Measurements from ENCODE around the gene DLAT. TPM values are rescaled to one million over a fixed set of nuclear protein-coding genes. Genes with fewer than 3 reads are reported as not detected.
A peak's percentile ranks its signal among the peaks of the same experiment; 100 is the strongest.
"Not testable (repeated sequence)": the region's sequence is repeated elsewhere in the genome, so short reads cannot be mapped to it uniquely, and the experiment has no call there.

The DLAT gene
- total RNA-seq, 2 experiments from 2014 or later: 34.7 to 43.6 TPM

DNA sequence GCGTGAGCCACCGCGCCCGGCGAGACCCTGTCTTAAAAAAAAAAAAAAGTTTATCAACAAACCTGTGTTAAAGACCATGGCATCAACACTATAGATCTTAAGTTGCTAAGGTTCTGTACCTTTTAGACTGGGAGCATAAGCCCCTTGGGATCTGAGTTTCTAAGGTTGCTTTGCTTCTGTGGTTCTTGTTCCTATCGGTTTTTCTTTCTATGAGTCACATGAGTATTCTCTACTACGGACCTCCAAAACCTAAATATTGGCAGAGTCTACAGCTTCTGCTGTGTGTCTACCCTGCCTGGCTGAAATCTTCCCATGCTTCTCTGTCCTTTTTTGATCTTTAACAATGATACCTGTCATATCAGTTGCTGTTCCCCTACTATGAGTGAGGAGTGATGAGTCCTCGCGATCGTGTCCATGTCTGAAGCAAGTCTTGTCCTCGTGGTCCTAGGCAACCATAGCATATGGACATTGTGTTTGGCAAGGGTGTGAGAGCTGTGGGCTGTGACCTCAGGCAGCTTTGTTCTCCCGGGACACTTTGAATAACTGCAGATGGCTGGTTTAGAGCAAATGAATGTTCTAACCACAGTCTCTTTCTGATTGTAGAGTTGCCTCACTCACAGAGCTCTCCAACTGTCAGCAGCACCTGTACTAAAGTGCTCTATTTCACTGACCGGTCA, 9.0 kb upstream of the DLAT start:
- ATAC-seq (no peak), DNase-seq (no peak)
- Mint-ChIP-seq H3K36me3 (peaks cover 14% of the 10 kb centered on the region), H3K4me3 (no peak overlapping the region), H3K27me3 (no peaks in the 10 kb centered on the region), H3K4me1 (no peaks in the 10 kb centered on the region), H3K27ac (no peak overlapping the region), H3K9me3 (ENCODE audit: low read depth) (no peaks in the 10 kb centered on the region)
- CTCF ChIA-PET: interaction anchor here (1.1 kb wide), 1 partner anchor 35 kb away, joined by 3 read pairs; no protein-coding TSS in a partner anchor

DNA sequence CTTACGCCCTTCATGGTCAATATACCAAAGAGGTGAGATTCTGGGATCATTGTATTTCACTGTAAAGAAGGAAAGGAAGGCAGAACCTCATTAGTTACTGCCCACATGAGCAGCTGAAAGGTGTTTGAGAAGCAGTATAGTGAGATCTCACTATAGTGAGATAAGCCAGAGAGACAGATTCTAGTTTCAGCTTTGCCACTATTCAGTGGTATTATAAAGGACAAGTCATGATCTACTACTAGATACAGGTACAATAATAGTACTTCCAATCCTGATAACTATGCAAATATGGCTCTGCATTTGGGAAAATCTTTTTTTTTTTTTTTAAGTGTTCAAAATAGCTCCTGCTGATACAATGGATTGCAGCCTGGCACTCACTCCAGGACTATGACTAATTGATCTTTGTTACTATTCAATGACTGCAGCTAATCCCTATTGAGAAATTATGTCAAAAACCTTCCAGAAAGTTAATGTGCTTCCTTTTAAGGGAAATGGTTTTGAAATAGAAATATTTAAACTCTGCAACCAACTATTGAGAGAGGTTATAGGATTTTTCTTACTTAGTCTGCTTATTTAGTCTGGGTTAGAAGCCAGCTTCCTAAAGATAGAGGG, 8.3 kb upstream of the DLAT start:
- Mint-ChIP-seq H3K36me3 (peaks cover 14% of the 10 kb centered on the region), H3K4me1 (no peaks in the 10 kb centered on the region), H3K27me3 (no peaks in the 10 kb centered on the region), H3K9me3 (ENCODE audit: low read depth) (no peaks in the 10 kb centered on the region), H3K4me3 (no peak overlapping the region), H3K27ac (no peak overlapping the region)
- no peak for ATAC-seq
- CTCF ChIA-PET: interaction anchor here (1.1 kb wide), 1 partner anchor 35 kb away, joined by 3 read pairs; no protein-coding TSS in a partner anchor
- DNase-seq: no peak

DNA sequence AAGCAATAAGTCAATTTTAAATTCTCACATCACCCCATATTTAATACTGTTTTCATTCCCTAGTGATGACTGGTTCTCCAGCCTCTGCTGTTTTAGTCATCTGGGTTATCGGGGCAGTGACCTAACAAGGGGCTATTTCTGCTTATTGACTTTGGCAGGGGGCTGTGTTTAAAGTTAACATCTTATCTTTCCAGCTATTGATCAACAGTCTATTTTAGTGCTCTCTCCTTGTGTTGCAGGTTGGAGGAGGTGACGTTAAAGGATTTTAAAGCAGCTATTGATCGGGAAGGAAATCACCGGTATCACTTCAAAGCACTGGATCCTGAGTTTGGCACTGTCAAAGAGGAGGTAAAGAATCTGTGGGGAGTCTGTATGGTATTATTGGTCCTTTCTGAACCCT, 7.7 kb upstream of the DLAT start:
- ATAC-seq: no peak
- Mint-ChIP-seq H3K36me3 (peaks cover 14% of the 10 kb centered on the region), H3K9me3 (ENCODE audit: low read depth) (no peaks in the 10 kb centered on the region), H3K4me1 (no peaks in the 10 kb centered on the region), H3K4me3 (no peak overlapping the region), H3K27me3 (no peaks in the 10 kb centered on the region), H3K27ac (no peak overlapping the region)
- no peak for DNase-seq
- CTCF ChIA-PET: no interaction called here

DNA sequence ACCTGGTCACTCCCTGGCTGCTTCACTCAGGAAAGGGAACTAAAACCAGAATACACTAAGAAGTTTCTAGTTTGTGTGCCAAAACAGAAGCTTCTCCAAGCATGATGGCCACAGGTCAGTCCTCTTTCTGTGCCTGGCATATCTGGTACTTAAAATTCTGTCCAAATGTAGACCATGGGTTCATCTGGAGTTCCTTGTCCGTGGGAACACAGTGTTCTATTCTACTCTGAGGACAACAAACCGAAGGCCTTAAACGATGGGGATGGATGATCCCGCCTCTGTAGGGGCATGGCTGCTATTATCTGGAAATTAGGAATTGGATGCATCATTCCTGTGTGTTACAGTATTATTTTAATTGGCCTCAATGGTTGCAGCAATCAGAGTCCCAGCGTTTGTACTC, 6.1 kb upstream of the DLAT start:
- DNase-seq (no peak), ATAC-seq (no peak)
- Mint-ChIP-seq H3K4me1 (peaks cover 8% of the 10 kb centered on the region), H3K9me3 (ENCODE audit: low read depth) (no peaks in the 10 kb centered on the region), H3K36me3 (peaks cover 14% of the 10 kb centered on the region), H3K27me3 (no peaks in the 10 kb centered on the region), H3K4me3 (no peak overlapping the region), H3K27ac (no peak overlapping the region)
- CTCF ChIA-PET: interaction anchor here (1.0 kb wide), 1 partner anchor 37 kb away, joined by 3 read pairs; no protein-coding TSS in a partner anchor

DNA sequence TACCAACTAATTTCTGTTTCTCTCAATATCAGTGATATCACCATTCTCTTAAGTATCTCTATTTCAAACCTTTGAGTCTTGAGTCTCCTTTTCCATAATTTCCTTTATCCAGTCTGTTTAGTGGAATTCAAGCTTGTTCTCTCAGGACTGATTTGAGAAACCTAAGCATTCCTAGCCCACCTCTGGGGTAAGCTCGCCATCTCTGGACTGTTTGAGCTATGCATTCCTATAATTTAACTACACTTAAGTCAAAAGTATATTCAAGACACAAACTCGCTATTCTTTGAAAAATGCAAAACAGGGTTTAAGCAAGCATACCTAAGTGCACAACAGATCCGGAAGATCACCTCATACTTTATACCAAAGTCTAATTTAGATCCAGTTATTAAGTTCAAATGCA, 2.1 kb upstream of the DLAT start:
- no peaks in the 10 kb centered on the region for H3K9me3 Mint-ChIP-seq (ENCODE audit: low read depth)
- peaks cover 24% of the 10 kb centered on the region for H3K4me1 Mint-ChIP-seq
- CTCF ChIA-PET: interaction anchor here (1.8 kb wide), 1 partner anchor 91 kb away, joined by 7 read pairs; no protein-coding TSS in a partner anchor
- peaks cover 20% of the 10 kb centered on the region for H3K36me3 Mint-ChIP-seq
- ATAC-seq (no peak), DNase-seq (no peak)
- H3K27ac Mint-ChIP-seq: peak overlapping the region; percentile 28
- H3K27me3 Mint-ChIP-seq: no peaks in the 10 kb centered on the region
- H3K4me3 Mint-ChIP-seq: peak overlapping the region; percentile 35

DNA sequence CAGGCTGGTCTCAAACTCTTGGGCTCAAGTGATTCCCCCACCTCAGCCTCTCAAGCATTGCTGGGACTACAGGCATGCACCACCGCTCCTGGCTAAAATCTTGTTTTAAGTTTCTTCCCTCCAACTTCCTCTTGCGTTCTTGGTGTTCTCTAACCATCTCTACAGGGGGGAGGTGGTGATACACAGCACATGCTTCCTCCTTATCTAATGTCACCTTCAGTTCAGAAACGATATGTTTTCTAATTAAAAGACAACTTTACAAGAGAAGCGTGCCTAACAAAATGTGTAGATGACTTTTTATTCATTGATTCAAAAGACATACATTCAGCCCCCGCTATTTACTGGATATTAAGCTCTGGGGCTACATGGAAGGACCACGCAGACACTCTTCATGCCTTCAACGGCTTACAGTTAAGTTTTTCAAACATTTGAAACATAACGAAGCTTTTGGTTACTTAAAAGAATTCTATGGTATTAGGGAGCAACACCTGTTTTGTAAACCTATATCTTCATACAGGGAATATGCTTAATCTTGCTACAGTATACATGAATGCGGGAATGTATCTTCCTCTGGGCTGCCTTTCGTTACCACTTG, 933 bp upstream of the DLAT start:
- no peaks in the 10 kb centered on the region for H3K9me3 Mint-ChIP-seq (ENCODE audit: low read depth)
- H3K4me3 Mint-ChIP-seq: peak overlapping the region; percentile 100
- peaks cover 25% of the 10 kb centered on the region for H3K36me3 Mint-ChIP-seq
- no peaks in the 10 kb centered on the region for H3K27me3 Mint-ChIP-seq
- ATAC-seq (peak; percentile 14), DNase-seq (no peak)
- peaks cover 26% of the 10 kb centered on the region for H3K4me1 Mint-ChIP-seq
- CTCF ChIA-PET: interaction anchor here (1.8 kb wide), 1 partner anchor 92 kb away, joined by 7 read pairs; no protein-coding TSS in a partner anchor
- peak overlapping the region; percentile 100 for H3K27ac Mint-ChIP-seq

DNA sequence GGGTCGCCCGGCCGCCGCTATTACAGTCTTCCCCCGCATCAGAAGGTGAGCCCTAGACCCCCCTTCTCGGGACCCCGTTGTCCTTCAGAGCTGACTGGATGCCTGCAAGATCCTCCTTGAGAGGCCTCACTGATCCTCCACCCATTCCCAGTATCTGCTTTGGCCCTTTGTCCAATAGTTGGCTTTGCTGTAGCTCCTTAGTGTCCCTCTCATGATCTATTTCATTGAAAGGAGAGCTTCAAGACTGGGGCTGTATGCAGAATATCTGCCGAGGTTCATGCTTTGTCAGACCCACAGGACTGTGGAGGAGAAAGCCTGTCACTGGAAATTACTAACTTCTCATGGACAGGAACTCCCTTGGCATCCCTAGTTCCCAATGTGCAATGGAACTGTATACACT, 499 bp downstream of the DLAT start:
- peak overlapping the region; percentile 100 for H3K4me3 Mint-ChIP-seq
- no peaks in the 10 kb centered on the region for H3K9me3 Mint-ChIP-seq (ENCODE audit: low read depth)
- H3K36me3 Mint-ChIP-seq: peaks cover 28% of the 10 kb centered on the region
- ATAC-seq: no peak
- H3K27ac Mint-ChIP-seq: peak overlapping the region; percentile 100
- H3K4me1 Mint-ChIP-seq: peaks cover 29% of the 10 kb centered on the region
- no peaks in the 10 kb centered on the region for H3K27me3 Mint-ChIP-seq
- CTCF ChIA-PET: interaction anchor here (0.9 to 1.4 kb wide), 2 partner anchors 44 to 61 kb away, joined by 3 read pairs; partner anchors contain the start of genes SDHD and TIMM8B
- no peak for DNase-seq

DNA sequence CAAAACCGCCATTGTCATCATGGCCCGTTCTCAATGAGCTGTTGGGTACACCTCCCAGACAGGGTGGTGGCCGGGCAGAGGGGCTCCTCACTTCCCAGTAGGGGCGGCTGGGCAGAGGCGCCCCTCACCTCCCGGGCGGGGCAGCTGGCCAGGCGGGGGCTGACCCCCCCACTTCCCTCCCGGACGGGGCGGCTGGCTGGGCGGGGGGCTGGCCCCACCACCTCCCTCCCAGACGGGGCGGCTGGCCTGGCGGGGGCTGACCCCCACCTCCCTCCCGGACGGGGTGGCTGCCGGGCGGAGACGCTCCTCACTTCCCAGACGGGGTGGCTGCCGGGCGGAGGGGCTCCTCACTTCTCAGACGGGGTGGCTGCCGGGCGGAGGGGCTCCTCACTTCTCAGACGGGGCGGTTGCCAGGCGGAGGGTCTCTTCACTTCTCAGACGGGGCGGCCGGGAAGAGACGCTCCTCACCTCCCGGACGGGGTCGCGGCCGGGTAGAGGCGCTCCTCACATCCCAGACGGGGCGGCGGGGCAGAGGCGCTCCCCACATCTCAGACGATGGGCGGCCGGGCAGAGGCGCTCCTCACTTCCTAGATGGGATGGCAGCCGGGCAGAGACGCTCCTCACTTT, 1.7 kb downstream of the DLAT start:
- H3K9me3 Mint-ChIP-seq (ENCODE audit: low read depth); H3K4me3 Mint-ChIP-seq; DNase-seq; H3K27me3 Mint-ChIP-seq; CTCF ChIA-PET; H3K27ac Mint-ChIP-seq; ATAC-seq: not testable (repeated sequence)
- Mint-ChIP-seq H3K36me3 (peaks cover 28% of the 10 kb centered on the region), H3K4me1 (peaks cover 29% of the 10 kb centered on the region)

DNA sequence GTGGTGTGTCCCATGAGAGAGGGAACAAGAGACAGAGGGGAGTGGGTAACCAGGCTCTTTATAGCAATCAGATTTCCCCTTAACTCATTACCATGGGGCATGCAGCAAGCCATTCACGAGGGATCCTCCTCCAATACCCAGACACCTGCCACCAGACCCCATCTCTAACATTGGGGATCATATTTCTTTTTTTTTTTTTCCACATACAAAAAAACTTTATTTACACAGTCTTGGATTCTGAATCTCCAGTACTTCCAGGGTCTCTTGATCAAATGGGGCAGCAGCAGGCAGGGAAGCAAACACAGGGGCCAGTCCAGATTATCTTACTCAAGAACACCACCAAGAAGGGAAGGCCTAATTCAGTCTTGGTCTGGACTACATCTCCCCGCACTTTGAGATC, 4.3 kb downstream of the DLAT start:
- CTCF ChIA-PET: interaction anchor here (1.4 kb wide), 1 partner anchor 8 kb away, joined by 3 read pairs; no protein-coding TSS in a partner anchor
- ATAC-seq: no peak

DNA sequence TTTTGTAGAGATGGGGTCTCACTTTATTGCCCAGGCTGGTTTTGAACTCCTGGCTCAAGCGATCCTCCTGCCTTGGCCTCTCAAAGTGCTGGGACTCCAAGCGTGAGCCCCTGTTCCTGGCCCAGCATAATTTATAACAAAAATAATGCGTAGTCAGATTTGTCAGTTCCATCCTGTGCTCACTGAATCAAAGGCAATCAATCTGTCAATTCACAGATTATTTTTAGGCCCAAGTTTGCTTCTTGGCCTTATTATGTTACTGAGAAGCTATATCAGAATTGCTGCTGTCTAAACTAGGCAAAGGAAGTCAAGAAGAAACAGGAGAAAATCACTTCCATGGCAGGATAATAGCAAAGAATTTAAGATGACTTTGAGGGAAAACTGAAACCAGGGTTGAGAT, 8.7 kb downstream of the DLAT start:
- ATAC-seq (no peak), DNase-seq (no peak)
- CTCF ChIA-PET: interaction anchor here (0.9 kb wide), 1 partner anchor 9 kb away, joined by 3 read pairs; no protein-coding TSS in a partner anchor
- H3K27me3 Mint-ChIP-seq: no peaks in the 10 kb centered on the region
- H3K4me1 Mint-ChIP-seq: peaks cover 8% of the 10 kb centered on the region
- peaks cover 41% of the 10 kb centered on the region for H3K36me3 Mint-ChIP-seq
- H3K9me3 Mint-ChIP-seq (ENCODE audit: low read depth): no peaks in the 10 kb centered on the region
- no peak overlapping the region for H3K27ac Mint-ChIP-seq
- no peak overlapping the region for H3K4me3 Mint-ChIP-seq

More for the DNA sequence above, 4.3 kb downstream of the DLAT start:
- peaks cover 38% of the 10 kb centered on the region for H3K36me3 Mint-ChIP-seq
- DNase-seq: no peak
- no peak overlapping the region for H3K4me3 Mint-ChIP-seq
- peaks cover 18% of the 10 kb centered on the region for H3K4me1 Mint-ChIP-seq
- H3K27ac Mint-ChIP-seq: no peak overlapping the region
- H3K9me3 Mint-ChIP-seq (ENCODE audit: low read depth): no peaks in the 10 kb centered on the region
- no peaks in the 10 kb centered on the region for H3K27me3 Mint-ChIP-seq

DNA sequence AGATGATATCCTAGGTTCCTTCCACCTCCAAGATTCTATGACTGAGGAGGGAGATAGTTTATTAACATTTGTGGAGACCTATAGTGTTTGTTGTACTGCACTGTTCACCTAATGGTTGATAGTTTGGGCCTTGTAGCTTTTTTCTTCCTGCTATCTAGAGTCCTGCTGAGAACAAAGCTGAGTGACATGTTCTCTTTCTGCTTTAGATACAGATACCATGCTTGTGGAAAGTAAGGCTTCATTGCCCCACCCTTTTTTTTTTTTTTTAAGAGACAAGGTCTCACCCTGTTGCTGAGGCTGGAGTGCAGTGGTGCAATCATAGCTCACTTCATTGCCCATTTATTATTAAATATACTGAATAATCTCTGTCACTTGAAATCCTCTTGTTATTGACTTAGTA, 12.3 kb downstream of the DLAT start:
- no peak overlapping the region for H3K27ac Mint-ChIP-seq
- CTCF ChIA-PET: interaction anchor here (0.9 kb wide), 1 partner anchor 9 kb away, joined by 3 read pairs; no protein-coding TSS in a partner anchor
- ATAC-seq (no peak), DNase-seq (no peak)
- H3K4me3 Mint-ChIP-seq: no peak overlapping the region
- no peaks in the 10 kb centered on the region for H3K27me3 Mint-ChIP-seq
- peaks cover 39% of the 10 kb centered on the region for H3K36me3 Mint-ChIP-seq
- H3K9me3 Mint-ChIP-seq (ENCODE audit: low read depth): no peaks in the 10 kb centered on the region
- peaks cover 17% of the 10 kb centered on the region for H3K4me1 Mint-ChIP-seq

DNA sequence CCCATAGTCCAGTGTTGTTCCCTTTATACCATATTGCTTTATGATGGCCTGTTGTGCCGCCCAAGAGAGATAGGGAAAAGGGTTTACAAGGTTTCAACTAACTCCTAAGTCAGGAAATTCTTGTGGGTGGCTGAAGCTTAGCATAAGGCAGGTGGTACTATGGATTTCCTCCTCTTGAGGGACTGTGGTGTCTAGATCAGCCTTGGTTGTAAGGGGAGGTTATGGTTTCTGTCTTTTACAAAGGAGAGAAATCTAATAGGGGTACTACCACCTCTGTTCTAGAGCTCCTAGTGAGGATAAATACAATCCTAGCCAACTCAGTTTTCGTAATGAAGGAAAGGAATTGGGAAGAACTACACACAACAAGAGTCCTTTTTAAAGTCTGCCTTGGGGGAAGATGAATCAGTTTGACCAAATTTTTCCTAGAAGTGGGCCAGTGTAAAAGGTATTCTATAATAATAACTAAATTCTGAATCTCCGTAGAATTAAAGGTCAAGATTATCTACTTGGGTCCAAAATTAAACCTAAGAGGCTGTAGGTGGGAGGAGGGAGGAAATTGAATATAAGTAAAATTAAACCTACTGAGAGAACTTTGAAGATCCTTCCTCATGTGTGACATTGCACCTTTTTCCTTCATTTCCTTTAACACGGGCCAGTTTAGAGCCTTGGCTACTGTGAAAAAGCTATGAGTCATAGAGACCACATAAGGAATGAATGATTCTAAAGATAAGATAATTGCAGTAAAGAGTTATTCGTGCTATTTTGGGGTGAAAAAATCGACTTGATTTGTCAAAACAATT, 17.2 kb downstream of the DLAT start:
- no peaks in the 10 kb centered on the region for H3K27me3 Mint-ChIP-seq
- H3K9me3 Mint-ChIP-seq (ENCODE audit: low read depth): no peaks in the 10 kb centered on the region
- H3K27ac Mint-ChIP-seq: no peak overlapping the region
- H3K36me3 Mint-ChIP-seq: peaks cover 55% of the 10 kb centered on the region
- CTCF ChIA-PET: interaction anchor here (0.6 to 1.2 kb wide), 3 partner anchors 9 to 27 kb away, joined by 3 to 4 read pairs (median 3); no protein-coding TSS in a partner anchor
- peaks cover 16% of the 10 kb centered on the region for H3K4me1 Mint-ChIP-seq
- no peak overlapping the region for H3K4me3 Mint-ChIP-seq
- ATAC-seq (no peak), DNase-seq (no peak)

Measured in activated CD8-positive, alpha-beta memory T cell treated with anti-CD3 and anti-CD28 coated beads, Interleukin-2, amount 10 ng/mL, durations not matched to agents 7 days and 5 days (primary cell).